AG04449 (cell line): ENCODE measurements around the gene MTOR.
"Not testable (repeated sequence)": the region's sequence is repeated elsewhere in the genome, so short reads cannot be mapped to it uniquely, and the experiment has no call there.

Experiments
- CTCF ChIA-PET: fragments of 350-600 bp; formaldehyde crosslinking; extraction: SDS; loops from one replicate; lab custom pipeline; 2021; ENCODE audit warnings: antibody characterized with exemption; lab: Yijun Ruan, JAX
- POLR2A ChIA-PET: fragments of 400-600, 350-600 bp; formaldehyde crosslinking; extraction: SDS; loops from one replicate; lab custom pipeline; 2020; ENCODE audit warnings: antibody characterized with exemption, inconsistent platforms; lab: Yijun Ruan, JAX
- DNase-seq: peaks from one replicate; pipeline ENCODE4 v3.0.0-alpha.2; 2010; ENCODE audit warnings: low read depth, low spot score
- H3K4me3 ChIP-seq: 2 replicates; pipeline ENCODE4 v1.5.1; 2011; ENCODE audit warnings: low read depth, mild to moderate bottlenecking, control low read depth, low read length
- CTCF ChIP-seq: IDR thresholded peaks from one replicate; pipeline ENCODE4 v1.5.1; 2011; ENCODE audit warnings: mild to moderate bottlenecking, moderate library complexity, low read length, control low read depth, inconsistent platforms; ENCODE audit not compliant: insufficient read depth; ENCODE audit errors: missing control alignments

MTOR gene

GRCh38 chr1:11099310-11100148, 162.8 kb downstream of the MTOR start, which contains the start of gene EXOSC10:
Gene EXOSC10 (minus strand): TSS chr1:11099869. CDS start chr1:11099831, 38 bp downstream.
- ChIA-PET POLR2A (interaction anchor here (0.6 to 1.2 kb wide), 6 partner anchors 10 to 1148 kb away, joined by 3 to 6 read pairs (median 4); no protein-coding TSS in a partner anchor), CTCF (interaction anchor here (1.1 to 1.9 kb wide), 3 partner anchors 13 to 545 kb away, joined by 4 to 12 read pairs (median 5); no protein-coding TSS in a partner anchor)
- TF ChIP-seq CTCF: no peak
- peak; percentile 9 for DNase-seq
- H3K4me3 ChIP-seq: peak within 1 kb of the TSS; percentile 98

- CTCF ChIA-PET: interaction anchor here (0.8 to 1.9 kb wide), 4 partner anchors 37 to 546 kb away, joined by 3 to 12 read pairs (median 4); no protein-coding TSS in a partner anchor
- DNase-seq: no peak
- peak overlapping the region; percentile 98 for H3K4me3 ChIP-seq
- POLR2A ChIA-PET: interaction anchor here (0.6 to 1.2 kb wide), 2 partner anchors 60 to 73 kb away, joined by 3 to 6 read pairs; no protein-coding TSS in a partner anchor
- TF ChIP-seq CTCF: no peak
Observed at GRCh38 chr1:11098931-11099309, 163.4 kb downstream of the MTOR start.

GRCh38 chr1:11083784-11084183, 178.6 kb downstream of the MTOR start:
- POLR2A ChIA-PET, H3K4me3 ChIP-seq, DNase-seq: not testable (repeated sequence)
- CTCF ChIA-PET: interaction anchor here (1.3 kb wide), 1 partner anchor 47 kb away, joined by 4 read pairs; no protein-coding TSS in a partner anchor

- POLR2A ChIA-PET: no interaction called here
- no peak for TF ChIP-seq CTCF
- DNase-seq: no peak
- H3K4me3 ChIP-seq: no peak overlapping the region
- CTCF ChIA-PET: interaction anchor here (0.8 to 1.2 kb wide), 3 partner anchors 10 to 43 kb away, joined by 3 to 4 read pairs (median 3); no protein-coding TSS in a partner anchor
Observed at GRCh38 chr1:11080931-11081330, 181.4 kb downstream of the MTOR start.

GRCh38 chr1:11078631-11079030, 183.7 kb downstream of the MTOR start:
- ChIA-PET CTCF (interaction anchor here (1.8 to 4.9 kb wide), 2 partner anchors 10 to 40 kb away, joined by 5 to 29 read pairs; no protein-coding TSS in a partner anchor), POLR2A (no interaction called here)
- peak; percentile 53 for DNase-seq
- no peak for TF ChIP-seq CTCF
- H3K4me3 ChIP-seq: no peak overlapping the region

GRCh38 chr1:11073398-11073797, 189.0 kb downstream of the MTOR start:
- POLR2A ChIA-PET, DNase-seq, H3K4me3 ChIP-seq: not testable (repeated sequence)
- CTCF ChIA-PET: interaction anchor here (1.5 kb wide), 1 partner anchor 36 kb away, joined by 4 read pairs; no protein-coding TSS in a partner anchor

GRCh38 chr1:11072216-11072917, 190.0 kb downstream of the MTOR start:
- DNase-seq: no peak
- ChIA-PET CTCF (interaction anchor here (1.5 kb wide), 1 partner anchor 35 kb away, joined by 4 read pairs; no protein-coding TSS in a partner anchor), POLR2A (no interaction called here)
- no peak overlapping the region for H3K4me3 ChIP-seq
- TF ChIP-seq CTCF: no peak
